Measurements from ENCODE around the gene NDUFS3. TPM values are rescaled to one million over a fixed set of nuclear protein-coding genes. Genes with fewer than 3 reads are reported as not detected.

The NDUFS3 gene
- total and polyA plus RNA-seq, 10 of the 15 experiments (the other 5 are each of a cell fraction or from before 2014, with no cell fraction given): 22.3 to 217 (median 125) TPM

- H3K4me2 ChIP-seq (ENCODE audit: control insufficient read depth, insufficient read depth): no peak overlapping the region
- POLR2A ChIA-PET: interaction anchor here (2.4 kb wide), 1 partner anchor 9 kb away, joined by 7 read pairs; no protein-coding TSS in a partner anchor
- H3K36me3 ChIP-seq (ENCODE audit: control insufficient read depth in 2 of 2, insufficient read depth in 2 of 2, low read length in 1 of 2): peaks cover 10 to 36% of the 10 kb centered on the region in 2 experiments
Measured at GRCh38 chr11:47571357-47571729, 7.5 kb upstream of the NDUFS3 start.

More at GRCh38 chr11:47571357-47571729, 7.5 kb upstream of the NDUFS3 start:
- Histone ChIP-seq H2AFZ (ENCODE audit: control insufficient read depth, low read depth, low read length) (no peak overlapping the region), H4K20me1 (ENCODE audit: control insufficient read depth, insufficient read depth) (0 out of 2 replicates have a peak, but pooled peaks cover 3% of the 10 kb centered on the region), H3K9me3 (replicated peaks; ENCODE audit: control insufficient read depth, insufficient read depth, low read length) (no peaks in the 10 kb centered on the region), H3K4me1 (ENCODE audit: control insufficient read depth, insufficient read depth, low read length) (no peaks in the 10 kb centered on the region), H3K79me2 (ENCODE audit: control insufficient read depth, insufficient read depth, low read length) (peaks cover 14% of the 10 kb centered on the region), H3K4me3 (no peak overlapping the region), H3K27me3 (replicated peaks in 1 of 2; ENCODE audit: control insufficient read depth in 2 of 2, insufficient read depth in 2 of 2, low read length in 1 of 2) (no peaks in the 10 kb centered on the region), H3K9ac (ENCODE audit: control insufficient read depth, insufficient read depth, low read length) (no peak overlapping the region), H3K27ac (ENCODE audit: control insufficient read depth, insufficient read depth) (no peak overlapping the region)
- WGBS (ENCODE audit: insufficient coverage, insufficient replicate concordance, low lambda C conversion rate, missing lambda C conversion rate): 92% methylated on average over 4 of the region's 4 CpGs
- ChIA-PET CTCF (no interaction called here), SMC1A (ENCODE audit: uncharacterized antibody, unreplicated experiment) (no interaction called here), RAD21 (ENCODE audit: unreplicated experiment) (no interaction called here)
- TSS peak; percentile 14 for BruUV-seq (replicated peaks)
- intact Hi-C loops (cut with micrococcal nuclease; ENCODE audit: unreplicated experiment): no loop called here
- no peak for DNase-seq (ENCODE audit: low read depth, low spot score)
- no peak for FAIRE-seq
- TF ChIP-seq ZBTB11 (CRISPR knock-in tag; IDR thresholded peaks at IDR 0.05) (no peak), TAF1 (IDR thresholded peaks at IDR 0.05; ENCODE audit: borderline replicate concordance, low read depth, low read length) (no peak), HDAC6 (IDR thresholded peaks at IDR 0.05; ENCODE audit: unreplicated experiment) (no peak), EP300 (IDR thresholded peaks at IDR 0.05; ENCODE audit: borderline replicate concordance in 1 of 2, control insufficient read depth in 1 of 2, low read depth in 2 of 2, low read length in 2 of 2) (no peak), HCFC1 (IDR thresholded peaks at IDR 0.05; ENCODE audit: low read length) (no peak), TCF7 (IDR thresholded peaks at IDR 0.05; ENCODE audit: borderline replicate concordance) (no peak), GABPA (IDR thresholded peaks at IDR 0.05; ENCODE audit: low read depth) (no peak), ZNF384 (IDR thresholded peaks at IDR 0.05; ENCODE audit: borderline replicate concordance, low read depth, low read length) (no peak), KLF5 (IDR thresholded peaks at IDR 0.05; ENCODE audit: partially characterized antibody) (no peak), NR2C2 (IDR thresholded peaks at IDR 0.05; ENCODE audit: borderline replicate concordance, control insufficient read depth, insufficient read length, low read depth) (no peak)
- TF ChIP-seq, protein P1, sequence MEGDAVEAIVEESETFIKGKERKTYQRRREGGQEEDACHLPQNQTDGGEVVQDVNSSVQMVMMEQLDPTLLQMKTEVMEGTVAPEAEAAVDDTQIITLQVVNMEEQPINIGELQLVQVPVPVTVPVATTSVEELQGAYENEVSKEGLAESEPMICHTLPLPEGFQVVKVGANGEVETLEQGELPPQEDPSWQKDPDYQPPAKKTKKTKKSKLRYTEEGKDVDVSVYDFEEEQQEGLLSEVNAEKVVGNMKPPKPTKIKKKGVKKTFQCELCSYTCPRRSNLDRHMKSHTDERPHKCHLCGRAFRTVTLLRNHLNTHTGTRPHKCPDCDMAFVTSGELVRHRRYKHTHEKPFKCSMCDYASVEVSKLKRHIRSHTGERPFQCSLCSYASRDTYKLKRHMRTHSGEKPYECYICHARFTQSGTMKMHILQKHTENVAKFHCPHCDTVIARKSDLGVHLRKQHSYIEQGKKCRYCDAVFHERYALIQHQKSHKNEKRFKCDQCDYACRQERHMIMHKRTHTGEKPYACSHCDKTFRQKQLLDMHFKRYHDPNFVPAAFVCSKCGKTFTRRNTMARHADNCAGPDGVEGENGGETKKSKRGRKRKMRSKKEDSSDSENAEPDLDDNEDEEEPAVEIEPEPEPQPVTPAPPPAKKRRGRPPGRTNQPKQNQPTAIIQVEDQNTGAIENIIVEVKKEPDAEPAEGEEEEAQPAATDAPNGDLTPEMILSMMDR (IDR thresholded peaks at IDR 0.05 in 2 of 3, conservative IDR thresholded peaks at IDR 0.05 in 1 of 3; ENCODE audit: control insufficient read depth in 2 of 3, extremely low read depth in 1 of 3, insufficient read depth in 1 of 3, low read depth in 3 of 3, low read length in 3 of 3): no peak
- in situ Hi-C loops (cut with MboI): no loop called here
- no peak for ATAC-seq
